PC-3 (cell line): ENCODE results near the gene AUTS2.

Experiments
- EZH2 ChIP-seq: fragments of 300-600 bp; sonication (generic); IDR thresholded peaks from one replicate; pipeline ENCODE4 v1.6.1; 2017; ENCODE audit warnings: antibody characterized with exemption, mild to moderate bottlenecking, low read length; ENCODE audit not compliant: unreplicated experiment
- TF ChIP-seq, protein P1 (sequence below): fragments of 300-600 bp; sonication (generic); conservative IDR thresholded peaks from 2 replicates; pipeline ENCODE4 v1.5.1; 2017; ENCODE audit warnings: antibody characterized with exemption, low read depth, mild to moderate bottlenecking, low read length

DNA sequence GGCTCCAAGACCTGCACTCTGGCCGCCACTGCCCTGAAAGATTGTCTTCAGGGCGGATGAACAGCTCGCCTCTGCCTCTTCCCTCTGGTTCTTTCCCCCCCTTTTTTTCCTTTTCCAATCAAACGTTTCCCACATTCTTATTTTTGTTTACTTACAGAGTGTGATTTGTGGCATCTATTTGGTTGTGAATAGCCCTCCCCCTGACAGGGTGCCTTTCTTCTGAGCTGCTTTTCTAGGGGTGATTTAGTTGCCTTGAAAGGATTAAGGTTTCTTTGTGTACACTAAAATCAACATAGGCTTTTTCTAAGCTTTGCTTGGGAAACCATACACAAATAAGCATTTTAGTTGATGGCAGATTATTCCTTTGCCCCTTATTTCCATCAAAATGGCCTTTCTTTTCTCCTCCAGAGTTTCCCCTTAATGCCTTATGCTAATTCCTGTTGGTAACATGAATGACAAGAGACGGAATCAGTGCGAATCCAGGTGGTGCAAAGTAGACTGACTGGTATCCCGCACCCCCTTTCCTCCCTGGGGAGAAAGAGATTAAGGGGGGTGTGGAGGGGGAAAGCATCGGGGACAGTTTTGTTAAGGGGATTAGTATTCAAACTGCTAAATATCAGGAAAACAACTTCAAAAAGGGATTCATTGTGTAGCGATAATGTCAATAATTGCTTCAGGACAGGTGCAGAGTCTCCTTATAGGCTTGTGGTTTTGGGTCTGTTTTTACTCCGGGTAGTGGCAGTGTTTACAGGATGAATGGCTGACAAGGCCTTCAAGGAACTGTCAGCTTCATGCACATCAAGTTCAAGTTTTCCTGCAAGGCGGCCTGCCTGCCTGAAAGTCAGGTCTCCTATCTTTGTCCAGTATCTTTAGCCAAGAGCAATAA lies 1102.0 kb downstream of the AUTS2 start:
- TF ChIP-seq, protein P1, sequence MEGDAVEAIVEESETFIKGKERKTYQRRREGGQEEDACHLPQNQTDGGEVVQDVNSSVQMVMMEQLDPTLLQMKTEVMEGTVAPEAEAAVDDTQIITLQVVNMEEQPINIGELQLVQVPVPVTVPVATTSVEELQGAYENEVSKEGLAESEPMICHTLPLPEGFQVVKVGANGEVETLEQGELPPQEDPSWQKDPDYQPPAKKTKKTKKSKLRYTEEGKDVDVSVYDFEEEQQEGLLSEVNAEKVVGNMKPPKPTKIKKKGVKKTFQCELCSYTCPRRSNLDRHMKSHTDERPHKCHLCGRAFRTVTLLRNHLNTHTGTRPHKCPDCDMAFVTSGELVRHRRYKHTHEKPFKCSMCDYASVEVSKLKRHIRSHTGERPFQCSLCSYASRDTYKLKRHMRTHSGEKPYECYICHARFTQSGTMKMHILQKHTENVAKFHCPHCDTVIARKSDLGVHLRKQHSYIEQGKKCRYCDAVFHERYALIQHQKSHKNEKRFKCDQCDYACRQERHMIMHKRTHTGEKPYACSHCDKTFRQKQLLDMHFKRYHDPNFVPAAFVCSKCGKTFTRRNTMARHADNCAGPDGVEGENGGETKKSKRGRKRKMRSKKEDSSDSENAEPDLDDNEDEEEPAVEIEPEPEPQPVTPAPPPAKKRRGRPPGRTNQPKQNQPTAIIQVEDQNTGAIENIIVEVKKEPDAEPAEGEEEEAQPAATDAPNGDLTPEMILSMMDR = no peak
- no peak for TF ChIP-seq EZH2
